GM19395 (cell line): Measurements from ENCODE around the gene MAGEB4.
"Not testable (repeated sequence)": the region's sequence is repeated elsewhere in the genome, so short reads cannot be mapped to it uniquely, and the experiment has no call there.

Experiments used
- ATAC-seq: cut with Tn5 transposase; IDR thresholded peaks from one replicate; pipeline ENCODE4 v1.9.1; 2021; ENCODE audit warnings: mild to moderate bottlenecking, moderate library complexity; ENCODE audit not compliant: unreplicated experiment

The MAGEB4 gene, protein sequence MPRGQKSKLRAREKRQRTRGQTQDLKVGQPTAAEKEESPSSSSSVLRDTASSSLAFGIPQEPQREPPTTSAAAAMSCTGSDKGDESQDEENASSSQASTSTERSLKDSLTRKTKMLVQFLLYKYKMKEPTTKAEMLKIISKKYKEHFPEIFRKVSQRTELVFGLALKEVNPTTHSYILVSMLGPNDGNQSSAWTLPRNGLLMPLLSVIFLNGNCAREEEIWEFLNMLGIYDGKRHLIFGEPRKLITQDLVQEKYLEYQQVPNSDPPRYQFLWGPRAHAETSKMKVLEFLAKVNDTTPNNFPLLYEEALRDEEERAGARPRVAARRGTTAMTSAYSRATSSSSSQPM

DNA sequence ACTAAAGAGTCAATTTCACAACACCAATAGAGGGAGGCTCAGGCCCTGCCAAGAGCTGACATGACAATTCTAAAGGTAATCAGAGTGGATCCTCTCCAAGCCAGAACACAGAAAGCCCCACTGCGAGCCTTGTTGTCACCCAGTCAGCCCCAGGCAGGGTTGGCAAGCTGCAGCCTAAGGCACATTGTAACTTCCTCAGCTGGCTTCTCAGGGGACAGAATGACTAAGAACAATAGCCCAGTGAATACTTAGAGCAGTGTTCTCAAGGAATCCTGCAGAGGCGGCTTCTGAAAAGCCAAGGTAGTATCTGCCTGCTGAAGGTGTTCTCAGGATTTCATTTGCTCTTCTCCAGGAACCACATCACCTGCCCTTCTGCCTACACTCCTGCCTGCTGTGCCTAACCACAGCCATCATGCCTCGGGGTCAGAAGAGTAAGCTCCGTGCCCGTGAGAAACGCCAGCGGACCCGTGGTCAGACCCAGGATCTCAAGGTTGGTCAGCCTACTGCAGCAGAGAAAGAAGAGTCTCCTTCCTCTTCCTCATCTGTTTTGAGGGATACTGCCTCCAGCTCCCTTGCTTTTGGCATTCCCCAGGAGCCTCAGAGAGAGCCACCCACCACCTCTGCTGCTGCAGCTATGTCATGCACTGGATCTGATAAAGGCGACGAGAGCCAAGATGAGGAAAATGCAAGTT is at the start of gene MAGEB4:
TSS of gene MAGEB4 (plus strand) at position 277 of the 692 bp plus-strand sequence. CDS start at position 413, 136 bp downstream.
- ATAC-seq = no peak

GRCh38 chrX:30193910-30194309 is 47.9 kb upstream of the MAGEB4 start:
- not testable (repeated sequence) for ATAC-seq

GRCh38 chrX:30196322-30196721 is 45.5 kb upstream of the MAGEB4 start:
- peak; percentile 69 for ATAC-seq

DNA sequence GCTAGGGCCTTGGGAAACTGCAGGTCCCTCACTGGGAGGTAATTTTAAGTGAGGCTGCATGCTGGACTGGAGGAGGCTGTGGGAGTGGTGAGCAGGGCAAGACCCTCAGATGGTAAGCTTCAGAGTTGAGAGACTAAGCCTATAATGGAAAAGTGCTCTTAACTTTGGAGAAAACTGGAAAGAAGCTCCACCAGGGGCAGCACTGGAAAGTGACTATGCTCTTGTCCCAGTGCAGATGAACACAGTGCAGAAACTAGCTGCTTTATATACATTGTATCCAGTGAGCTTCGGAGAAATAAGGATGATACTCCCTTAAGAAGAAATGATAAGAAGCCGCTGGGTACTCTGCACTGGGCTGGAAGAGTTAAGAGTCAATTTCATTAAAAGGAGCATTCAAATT is 29.6 kb upstream of the MAGEB4 start:
- no peak for ATAC-seq

- no peak for ATAC-seq
Measured at GRCh38 chrX:30215357-30215843, 26.4 kb upstream of the MAGEB4 start, which contains the start of gene MAGEB2. TSS of gene MAGEB2 (plus strand) at chrX:30215563. CDS start at chrX:30218581, 3,018 bp downstream.

- ATAC-seq = no peak
Measured at GRCh38 chrX:30217465-30217864, 24.3 kb upstream of the MAGEB4 start.

DNA sequence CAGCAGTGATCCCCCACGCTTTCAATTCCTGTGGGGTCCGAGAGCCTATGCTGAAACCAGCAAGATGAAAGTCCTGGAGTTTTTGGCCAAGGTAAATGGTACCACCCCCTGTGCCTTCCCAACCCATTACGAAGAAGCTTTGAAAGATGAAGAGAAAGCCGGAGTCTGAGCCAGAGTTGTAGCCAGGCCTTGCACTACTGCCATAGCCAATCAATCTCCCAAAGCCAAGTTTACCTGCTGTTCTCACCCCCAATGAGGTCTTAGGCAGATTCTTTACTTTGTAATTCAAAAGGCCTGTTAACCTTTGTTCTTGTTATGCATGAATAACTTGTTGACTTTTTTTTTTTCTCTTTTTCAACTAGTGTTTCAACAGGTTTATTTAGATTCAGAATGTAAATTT is 22.4 kb upstream of the MAGEB4 start:
- ATAC-seq = no peak

- no peak for ATAC-seq
Measured at GRCh38 chrX:30220661-30221060, 21.1 kb upstream of the MAGEB4 start.

DNA sequence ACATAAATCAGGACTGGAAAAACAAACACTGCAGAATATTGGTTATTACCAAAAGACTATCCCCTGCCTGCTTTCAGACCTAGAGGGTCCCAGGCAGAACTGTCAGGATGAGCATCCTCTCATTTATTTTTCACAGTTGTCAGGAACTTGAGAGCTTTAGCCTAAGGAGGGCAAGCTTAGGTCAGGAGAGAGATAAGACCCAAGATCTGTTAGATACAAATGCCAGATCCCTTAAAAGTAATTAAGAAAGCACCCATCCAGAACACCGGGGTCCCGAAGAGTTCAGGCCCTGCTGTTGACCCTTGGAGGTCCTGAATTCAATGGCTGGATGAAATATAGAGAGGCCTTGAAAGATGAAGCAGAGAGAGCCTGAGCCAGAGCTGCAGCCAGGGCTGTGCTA is 17.3 kb upstream of the MAGEB4 start:
- ATAC-seq = no peak

DNA sequence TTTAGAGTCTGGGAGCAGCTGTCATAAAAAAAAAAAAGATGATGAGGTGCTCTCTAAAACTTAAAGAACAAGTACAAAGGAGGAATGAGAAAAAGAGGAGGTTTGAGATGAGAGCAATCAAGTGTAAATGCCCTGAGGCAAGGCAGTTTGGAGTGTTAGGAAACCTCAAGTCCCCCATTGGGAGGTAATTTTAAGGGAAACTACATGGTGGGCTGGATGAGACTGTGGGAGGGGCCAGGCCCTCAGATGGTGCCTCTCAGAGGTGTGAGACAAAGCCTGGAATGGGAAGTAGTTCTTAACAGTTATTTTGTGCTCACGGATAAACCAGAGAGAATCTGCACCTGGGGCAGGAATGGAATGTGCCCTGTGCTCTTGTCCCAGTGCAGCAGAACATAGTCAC is 13.3 kb upstream of the MAGEB4 start:
- no peak for ATAC-seq

DNA sequence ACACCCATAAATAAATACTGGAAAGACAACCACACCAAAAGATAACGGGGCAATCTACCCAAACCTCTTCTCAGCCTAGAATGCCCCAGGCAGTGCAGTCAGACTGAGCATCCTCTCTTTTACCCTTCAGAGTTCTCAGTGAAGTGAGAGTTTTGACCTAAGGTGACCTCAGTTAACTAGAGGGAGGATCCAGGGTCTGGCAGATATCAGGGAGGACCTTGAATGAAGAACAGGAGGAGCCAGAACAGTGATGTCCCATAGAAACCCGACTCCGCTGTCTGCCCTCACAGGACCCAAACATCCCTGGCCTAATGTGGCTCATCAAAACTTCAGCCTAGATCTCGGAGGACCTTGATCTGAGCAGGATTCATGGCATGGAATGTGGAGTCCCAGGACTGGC is 11.4 kb upstream of the MAGEB4 start, which contains the start of gene MAGEB3:
TSS of gene MAGEB3 (plus strand) at position 263 of the 400 bp plus-strand sequence. CDS start 5,268 bp downstream, outside the sequence.
- no peak for ATAC-seq

- ATAC-seq = no peak
Measured at GRCh38 chrX:30246769-30247489, 5.1 kb downstream of the MAGEB4 start, which contains the start of gene MAGEB1. TSS of gene MAGEB1 (plus strand) at chrX:30247146. CDS start at chrX:30250494, 3,348 bp downstream.

GRCh38 chrX:30248854-30249253 is 7.1 kb downstream of the MAGEB4 start:
- peak; percentile 71 for ATAC-seq

- ATAC-seq = peak; percentile 47
Measured at GRCh38 chrX:30253257-30253656, 11.5 kb downstream of the MAGEB4 start.

- ATAC-seq = no peak
Measured at GRCh38 chrX:30259927-30260326, 18.1 kb downstream of the MAGEB4 start.

GRCh38 chrX:30261012-30261411 is 19.2 kb downstream of the MAGEB4 start:
- ATAC-seq = no peak

GRCh38 chrX:30262763-30263162 is 21.0 kb downstream of the MAGEB4 start:
- no peak for ATAC-seq

GRCh38 chrX:30270639-30271038 is 28.8 kb downstream of the MAGEB4 start:
- ATAC-seq = no peak

DNA sequence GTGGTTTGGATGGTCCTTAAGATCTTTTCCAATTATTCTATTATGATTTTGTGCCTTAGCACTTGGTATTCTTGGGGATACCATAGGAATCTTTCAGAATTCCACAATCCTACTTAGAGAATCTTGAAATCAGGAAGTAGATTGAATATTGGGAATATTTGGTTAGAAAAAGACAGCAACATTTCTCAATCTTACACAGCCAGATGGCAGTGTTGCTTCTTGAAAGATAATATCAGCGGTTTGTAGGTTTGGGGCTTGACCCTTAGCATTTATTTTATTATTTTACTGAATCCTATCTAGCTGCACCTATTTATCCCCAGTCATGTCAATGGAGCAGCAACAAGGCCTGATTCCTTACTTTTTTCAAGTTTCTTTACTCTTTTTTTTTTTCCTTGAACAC is 33.7 kb downstream of the MAGEB4 start:
- ATAC-seq = no peak

DNA sequence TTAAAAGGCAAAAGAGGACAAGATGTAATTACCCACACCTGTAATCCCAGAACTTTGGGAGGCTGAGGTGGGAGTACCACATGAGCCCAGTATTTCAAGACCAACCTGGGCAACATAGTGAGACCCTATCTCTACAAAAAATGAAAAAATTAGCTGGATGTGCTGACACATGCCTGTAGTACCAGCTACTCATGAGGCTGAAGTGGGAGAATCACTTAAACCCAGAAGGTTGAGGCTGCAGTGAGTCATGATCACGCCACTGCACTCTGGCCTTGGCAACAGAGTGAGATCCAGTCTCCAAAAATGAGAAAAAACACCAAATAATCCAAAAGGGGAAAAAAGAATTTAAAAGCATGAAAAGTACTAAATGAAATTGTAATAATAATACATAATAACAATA is 36.6 kb downstream of the MAGEB4 start:
- no peak for ATAC-seq

GRCh38 chrX:30280428-30280827 is 38.6 kb downstream of the MAGEB4 start:
- no peak for ATAC-seq
